GM21528 (cell line): ENCODE measurements around the gene CHDH.

Source experiments
- ATAC-seq: cut with Tn5 transposase; IDR thresholded peaks from one replicate; pipeline ENCODE4 v1.9.1; 2021; ENCODE audit warnings: mild to moderate bottlenecking, moderate library complexity; ENCODE audit not compliant: unreplicated experiment, low FRiP score

The CHDH gene

DNA sequence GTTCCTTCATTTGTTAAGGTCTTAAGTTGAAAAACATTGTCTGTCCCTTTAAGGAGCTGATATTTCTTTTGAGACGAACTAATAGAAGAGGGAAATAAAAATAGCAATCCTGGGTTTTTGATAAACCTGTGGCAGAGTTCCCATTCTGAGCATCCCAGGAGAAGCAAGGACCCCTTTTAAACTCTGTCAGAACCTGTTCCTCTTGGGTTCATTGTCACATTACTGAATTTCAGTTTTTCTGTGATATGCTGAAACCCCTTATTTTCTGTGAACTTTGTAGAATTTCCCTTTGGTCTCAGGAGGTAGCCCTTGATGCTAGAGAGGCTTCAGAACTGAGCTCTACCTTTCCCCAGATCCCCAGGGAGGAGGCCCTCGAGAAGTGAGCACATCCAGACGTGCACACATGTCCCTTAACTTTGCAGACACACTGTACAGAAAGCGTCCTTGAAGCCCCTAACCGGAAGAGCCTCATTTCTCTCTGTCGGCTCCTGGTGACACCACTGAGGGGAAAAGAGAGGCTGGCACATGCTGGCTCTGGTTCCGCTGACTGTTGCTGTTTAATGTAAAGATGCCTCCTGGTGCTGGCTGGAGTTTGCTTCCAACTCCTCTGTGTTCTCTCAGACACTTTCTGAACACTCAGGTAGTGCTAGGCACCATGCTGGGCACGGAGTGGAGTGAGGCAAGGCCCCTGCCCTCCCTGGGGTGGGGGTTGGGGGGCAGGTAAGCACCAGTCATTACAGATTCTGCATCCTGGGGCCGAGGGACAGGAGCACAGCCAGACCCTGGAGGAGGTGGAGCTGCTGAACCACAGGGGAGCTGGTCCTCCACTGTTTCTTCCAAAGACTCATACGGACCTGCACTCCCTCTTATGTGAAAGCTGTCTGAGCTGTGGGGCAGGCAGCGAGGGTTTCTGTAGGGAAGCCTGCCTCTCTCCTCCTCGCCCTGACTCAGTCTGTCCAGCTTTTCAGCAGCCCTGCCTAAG is 77.5 kb downstream of the CHDH start:
- no peak for ATAC-seq

DNA sequence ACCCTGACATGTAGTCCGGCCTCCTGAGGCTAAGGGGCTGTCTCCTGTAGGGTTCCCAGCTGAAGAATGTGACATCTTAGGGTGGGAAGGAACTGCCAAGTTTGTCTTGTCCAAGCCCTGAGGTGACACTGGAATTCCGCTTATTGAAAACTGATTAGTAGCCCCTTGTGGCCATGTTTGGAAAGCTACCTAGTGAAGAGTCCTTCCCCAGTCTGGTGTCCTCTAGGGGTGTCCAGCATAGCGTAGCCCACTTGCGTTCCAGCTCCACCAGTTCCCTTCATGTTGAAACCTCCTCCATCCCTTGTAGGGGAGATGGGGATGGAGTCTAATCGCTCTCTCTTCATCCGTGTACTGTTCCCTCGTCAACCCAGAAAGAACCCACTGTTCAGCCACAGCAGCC is 79.5 kb downstream of the CHDH start:
- no peak for ATAC-seq

- no peak for ATAC-seq
Measured at GRCh38 chr3:53765753-53766152, 80.5 kb downstream of the CHDH start.

DNA sequence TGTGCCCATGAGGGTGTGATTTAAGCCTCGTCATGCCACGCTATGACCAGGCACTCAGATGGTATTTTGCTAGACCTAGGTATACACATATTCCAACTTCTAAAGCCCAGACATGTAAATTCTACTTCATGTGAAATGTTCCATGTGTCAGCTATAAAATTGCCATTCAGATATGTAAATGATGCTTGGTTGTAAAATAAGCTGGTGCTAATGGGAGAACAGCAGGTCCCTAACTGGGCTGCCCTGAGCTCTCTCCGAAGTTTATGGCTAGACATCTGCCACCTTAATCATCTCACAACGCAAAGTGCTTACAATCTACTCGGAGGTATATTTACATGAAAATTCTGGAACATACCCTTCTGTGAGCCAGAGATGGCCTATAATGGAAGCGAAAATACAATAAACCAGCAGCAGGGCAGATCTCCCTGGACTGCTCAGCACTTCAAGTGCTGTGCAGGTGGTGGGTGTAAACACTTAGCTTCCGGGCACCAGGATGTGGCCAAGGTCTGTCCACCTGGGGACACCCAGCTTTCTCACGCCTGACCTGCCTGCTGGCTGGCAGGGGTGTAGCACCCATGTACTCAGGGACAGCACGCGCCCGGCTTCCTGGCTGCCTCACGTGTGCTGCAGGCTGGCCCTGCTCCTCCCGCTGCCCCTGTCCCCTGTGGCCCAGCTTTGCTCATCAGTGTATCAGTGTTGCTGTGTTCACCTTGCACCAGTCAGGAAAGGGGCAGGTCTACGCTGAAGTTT is 82.0 kb downstream of the CHDH start:
- ATAC-seq: no peak

DNA sequence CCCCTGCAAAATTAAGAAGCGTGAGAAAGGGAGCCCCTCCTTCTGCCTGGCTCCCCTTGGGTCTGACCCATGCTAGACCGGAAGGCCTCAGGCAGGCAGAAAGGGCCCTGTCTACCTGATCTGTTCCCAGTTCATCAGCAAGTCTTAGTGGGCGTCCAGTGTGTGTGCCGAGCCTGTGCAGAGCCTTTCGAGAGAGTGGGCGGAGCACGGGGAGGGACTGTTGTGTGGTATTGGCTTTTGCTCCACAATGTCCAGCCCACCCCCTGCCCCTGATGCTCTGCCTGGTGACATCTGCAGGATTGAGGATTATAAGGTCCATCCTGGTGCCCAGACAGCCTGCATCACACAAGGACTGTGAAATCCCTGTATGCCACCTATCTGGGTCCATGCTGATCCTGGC is 82.9 kb downstream of the CHDH start:
- ATAC-seq: no peak
